ENCODE measurements around the gene SARM1. TPM values are rescaled to one million over a fixed set of nuclear protein-coding genes. Genes with fewer than 3 reads are reported as not detected.

SARM1 gene
- total and polyA plus RNA-seq, 2 of the 13 experiments (the other 11 are each of a cell fraction or from before 2014, with no cell fraction given): 0.73 to 0.86 TPM

DNA sequence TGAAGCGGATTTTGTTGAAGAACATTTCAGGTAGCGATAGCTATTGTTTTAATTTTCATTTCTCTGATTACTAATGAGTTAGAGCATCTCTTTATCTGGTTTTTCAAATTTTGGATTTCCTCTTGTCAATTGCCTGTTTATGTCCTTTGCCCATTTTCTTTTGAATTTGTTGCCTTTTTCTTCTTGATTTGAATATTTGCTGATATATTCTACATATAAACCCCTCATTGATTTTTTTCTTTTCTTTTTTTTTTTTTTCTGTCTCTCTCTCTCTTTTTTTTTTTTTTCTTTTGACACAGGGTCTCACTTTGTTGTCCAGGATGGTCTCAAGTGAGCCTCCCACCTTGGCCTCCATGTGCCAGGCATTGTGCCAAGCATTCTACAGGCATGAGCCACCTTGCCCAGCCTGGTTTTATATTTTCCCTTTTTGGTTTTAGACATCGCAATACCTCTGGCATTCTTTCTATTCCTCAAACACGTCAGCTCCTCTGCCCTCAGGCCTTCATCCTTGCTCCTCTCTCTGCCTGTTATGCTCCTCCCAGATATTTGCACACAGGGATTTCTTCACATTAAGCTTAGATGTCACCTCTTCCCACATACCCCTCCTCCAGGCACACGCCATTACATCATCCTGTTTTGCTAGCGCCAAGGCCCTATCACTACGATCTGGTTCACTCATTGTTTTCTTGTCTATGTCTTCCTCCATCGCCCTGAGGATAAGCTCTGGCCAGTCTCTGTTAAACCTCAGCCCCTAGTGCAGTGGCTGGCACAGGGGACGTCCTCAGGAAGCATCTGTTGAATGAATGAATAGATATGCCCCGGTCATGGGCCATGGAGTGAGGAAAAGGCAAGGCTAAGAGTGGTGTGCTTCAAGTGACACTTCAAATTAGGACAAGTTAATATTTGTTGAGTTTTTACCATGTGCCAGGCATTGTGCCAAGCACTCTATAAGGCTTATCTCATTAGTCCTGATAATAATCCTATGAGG is 8.6 kb downstream of the SARM1 start (continued):
- peak; percentile 61; the same call in 1 of the 2 replicates for TF ChIP-seq ARID5B (CRISPR knock-in tag; IDR thresholded peaks at IDR 0.05)
- peak; percentile 52; the same call in 1 of the 2 replicates for TF ChIP-seq SP5 (CRISPR knock-in tag; IDR thresholded peaks at IDR 0.05; ENCODE audit: borderline replicate concordance, low read depth)
- peak; percentile 54; the same call in 1 of the 2 replicates for TF ChIP-seq NR2C2 (CRISPR knock-in tag; IDR thresholded peaks at IDR 0.05; ENCODE audit: borderline replicate concordance)
- TF ChIP-seq ATF3 (CRISPR knock-in tag; IDR thresholded peaks at IDR 0.05): 0 out of 2 replicates have a peak, but pooled peaks have one; percentile 48
- TF ChIP-seq ZNF430 (CRISPR knock-in tag; IDR thresholded peaks at IDR 0.05): no peak
- peak; percentile 85 for TF ChIP-seq ATF2 (CRISPR knock-in tag; IDR thresholded peaks at IDR 0.05)
- TF ChIP-seq ZBTB21 (CRISPR knock-in tag; IDR thresholded peaks at IDR 0.05): 0 out of 2 replicates have a peak, but pooled peaks have one; percentile 32
- TF ChIP-seq ELF3 (CRISPR knock-in tag; IDR thresholded peaks at IDR 0.05): no peak
- peak; percentile 56 for TF ChIP-seq TEAD3 (CRISPR knock-in tag; optimal IDR thresholded peaks at IDR 0.05; ENCODE audit: borderline replicate concordance)
- TF ChIP-seq CREB1 (IDR thresholded peaks at IDR 0.05): no peak
- 0 out of 2 replicates have a peak, but pooled peaks have one; percentile 38 for TF ChIP-seq CREB1 (CRISPR knock-in tag; IDR thresholded peaks at IDR 0.05)
- no peak for TF ChIP-seq ZGPAT (CRISPR knock-in tag; IDR thresholded peaks at IDR 0.05)
- TF ChIP-seq ATF7 (IDR thresholded peaks at IDR 0.05): peak; percentile 79
- no peak for TF ChIP-seq ATF7 (CRISPR knock-in tag; IDR thresholded peaks at IDR 0.05)
- TF ChIP-seq FOXA3 (CRISPR knock-in tag; IDR thresholded peaks at IDR 0.05): peak; percentile 50; the same call in 1 of the 2 replicates
- TF ChIP-seq HMG20A (CRISPR knock-in tag; IDR thresholded peaks at IDR 0.05; ENCODE audit: borderline replicate concordance): peak; percentile 57; the same call in 1 of the 2 replicates
- peak in 1 of 2 experiments; percentile 96; a peak in 2 of 4 replicates for TF ChIP-seq ATF4 (CRISPR knock-in tag; IDR thresholded peaks at IDR 0.05)
- peak; percentile 62 for TF ChIP-seq BHLHE40 (IDR thresholded peaks at IDR 0.05; ENCODE audit: low read length)
- peak; percentile 35; the same call in 1 of the 2 replicates for TF ChIP-seq HOXA3 (CRISPR knock-in tag; IDR thresholded peaks at IDR 0.05)
